Head of caudate nucleus (tissue), 42 donors: Measurements from ENCODE around the gene NPTXR.

ENCODE experiments used
- DNase-seq, 42 donors: peaks; one replicate each; pipeline versions ENCODE4 v3.0.0 to v3.0.0-alpha.2; 2020 to 2021; ENCODE audit warnings: mixed read lengths in 7 of 42
- intact Hi-C: fragments of 100-400 bp; cut with DNase I; formaldehyde crosslinking; loops from one replicate; pipeline ENCODE4 v1.15.0; 2022

The NPTXR gene

GRCh38 chr22:38843657-38844314 lies at the start of gene NPTXR:
NPTXR (minus strand) TSS chr22:38844028.
- intact Hi-C loops = no loop called here
- peak in 38 of 42 donors; percentile 40 to 85 (median 65) for DNase-seq

DNA sequence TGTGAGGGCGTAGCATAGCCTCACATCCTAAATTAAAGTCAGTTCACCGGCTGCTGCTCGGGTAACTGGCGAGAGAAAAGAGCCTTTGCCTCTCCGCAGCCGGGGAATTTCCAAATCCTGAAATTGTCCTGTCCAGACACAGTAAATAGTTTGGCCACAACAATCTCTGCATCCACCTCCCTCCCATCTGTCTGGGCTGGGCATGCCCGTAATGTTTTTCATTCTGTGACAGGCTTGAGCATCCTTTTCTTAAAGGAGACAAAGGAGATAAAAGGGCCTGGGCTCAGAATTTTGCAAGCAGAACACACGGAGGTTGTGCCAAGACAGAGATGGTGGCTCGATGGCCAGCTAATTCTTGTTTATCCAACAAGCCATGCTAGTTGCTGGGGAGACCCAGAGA lies 47.4 kb upstream of the NPTXR start:
- no peak for DNase-seq
- intact Hi-C loops = no loop called here

GRCh38 chr22:38890377-38890776 lies 46.5 kb upstream of the NPTXR start:
- intact Hi-C loops = no loop called here

GRCh38 chr22:38886333-38886732 lies 42.5 kb upstream of the NPTXR start:
- no peak for DNase-seq
- intact Hi-C loops = no loop called here

More at GRCh38 chr22:38890377-38890776, 46.5 kb upstream of the NPTXR start:
- DNase-seq = no peak

DNA sequence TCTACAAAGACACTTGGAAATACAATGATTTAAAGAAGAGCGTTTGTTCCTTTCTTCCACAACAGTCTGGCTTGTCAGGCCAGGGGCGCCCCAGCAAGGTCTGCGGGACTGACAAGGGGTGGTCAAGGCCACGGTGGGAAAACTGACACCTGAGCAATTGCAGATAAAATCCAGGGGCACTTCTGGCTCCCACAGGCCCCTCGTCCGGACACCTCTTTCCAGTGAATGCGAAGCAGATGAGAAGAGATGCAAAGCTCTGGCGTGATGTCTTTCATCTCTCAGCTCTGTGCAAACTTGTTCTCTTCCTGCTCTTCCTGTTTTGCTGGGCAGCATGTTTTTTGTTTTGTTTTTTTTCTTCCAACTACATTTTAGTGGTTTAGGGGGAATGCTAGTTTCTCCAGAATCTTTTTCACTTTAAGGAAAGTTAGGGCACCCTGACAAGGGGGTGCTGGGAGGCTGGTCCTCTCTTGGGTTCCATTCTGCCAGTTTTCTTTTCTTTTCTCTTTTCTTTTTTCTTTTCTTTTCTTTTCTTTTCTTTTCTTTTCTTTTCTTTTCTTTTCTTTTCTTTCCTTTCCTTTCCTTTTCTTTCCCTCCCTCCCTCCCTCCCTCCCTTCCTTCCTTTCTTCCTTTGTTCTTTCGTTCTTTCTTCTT lies 39.3 kb upstream of the NPTXR start:
- DNase-seq = no peak

GRCh38 chr22:38881997-38882879 lies 38.4 kb upstream of the NPTXR start:
- intact Hi-C loops = no loop called here
- peak in 22 of 42 donors; percentile 18 to 80 (median 53) for DNase-seq

More for the DNA sequence above, 39.3 kb upstream of the NPTXR start:
- intact Hi-C loops = no loop called here

- intact Hi-C loops = no loop called here
- peak in 13 of 42 donors; percentile 21 to 77 (median 53) for DNase-seq
These were observed 37.6 kb upstream of the NPTXR start for GRCh38 chr22:38881464-38881871.

- intact Hi-C loops = loop anchor here (10.0 kb wide), 2 partner anchors 45 to 125 kb away; no protein-coding TSS in a partner anchor
- no peak for DNase-seq
These were observed 36.1 kb upstream of the NPTXR start for GRCh38 chr22:38879961-38880360.

GRCh38 chr22:38879108-38879729 lies 35.4 kb upstream of the NPTXR start:
- peak in 1 of 42 donors; percentile 31 for DNase-seq
- intact Hi-C loops = loop anchor here (10.0 kb wide), 2 partner anchors 46 to 126 kb away; no protein-coding TSS in a partner anchor

- intact Hi-C loops = loop anchor here (10.0 kb wide), 2 partner anchors 47 to 127 kb away; no protein-coding TSS in a partner anchor
- DNase-seq = peak in 2 of 42 donors; percentile 6 to 17
These were observed 34.2 kb upstream of the NPTXR start for GRCh38 chr22:38878001-38878400.

- intact Hi-C loops = loop anchor here (10.0 kb wide), 2 partner anchors 50 to 130 kb away; no protein-coding TSS in a partner anchor
- peak in 2 of 42 donors; percentile 21 to 27 for DNase-seq
These were observed 30.8 kb upstream of the NPTXR start for GRCh38 chr22:38874529-38875222.

DNA sequence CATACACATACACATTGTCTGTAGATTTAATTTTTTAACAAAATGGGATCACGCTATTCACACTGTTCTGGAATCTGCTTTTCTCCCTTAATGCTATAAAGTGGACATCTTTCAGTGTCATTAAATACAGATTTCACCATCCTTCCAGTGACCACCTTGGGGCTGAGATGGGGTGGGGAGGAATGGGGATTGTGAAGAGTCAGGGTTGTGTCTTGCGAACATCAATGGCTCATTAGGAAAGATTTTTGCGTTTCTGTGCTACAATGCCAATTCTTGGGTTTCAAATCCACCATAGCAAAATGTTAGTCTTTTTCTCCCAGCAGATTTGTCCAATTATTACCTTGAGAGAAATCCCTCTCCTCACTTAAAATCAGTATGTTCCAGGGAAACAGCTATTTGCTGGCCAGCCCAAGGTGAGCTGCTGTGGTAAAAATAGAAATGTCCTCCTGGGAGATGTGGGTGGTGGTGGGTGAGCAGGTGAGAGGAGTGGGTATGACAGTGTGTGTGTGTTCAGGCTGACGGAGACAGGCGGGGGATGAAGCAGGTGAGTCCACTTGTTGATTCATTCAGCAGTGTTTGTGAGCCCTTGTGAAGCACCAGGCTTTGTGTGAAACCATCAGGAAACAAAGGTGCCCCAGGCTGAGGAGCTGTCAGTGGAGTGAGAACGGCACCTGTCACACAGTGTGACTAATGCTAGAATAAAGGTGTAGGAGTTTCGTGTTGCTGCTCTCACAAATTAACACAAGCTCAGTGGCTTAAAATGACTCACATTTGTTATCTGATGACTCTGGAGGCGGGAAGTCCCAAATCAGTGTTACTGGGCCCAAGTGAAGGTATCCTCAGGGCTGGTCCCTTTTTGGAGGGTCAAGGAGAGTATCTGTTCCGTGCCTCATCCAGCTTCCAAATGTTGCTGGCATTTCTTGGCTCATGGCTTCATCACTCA lies 29.9 kb upstream of the NPTXR start:
- DNase-seq = peak in 21 of 42 donors; percentile 8 to 77 (median 49)
- intact Hi-C loops = loop anchor here (10.0 kb wide), 2 partner anchors 51 to 131 kb away; no protein-coding TSS in a partner anchor

DNA sequence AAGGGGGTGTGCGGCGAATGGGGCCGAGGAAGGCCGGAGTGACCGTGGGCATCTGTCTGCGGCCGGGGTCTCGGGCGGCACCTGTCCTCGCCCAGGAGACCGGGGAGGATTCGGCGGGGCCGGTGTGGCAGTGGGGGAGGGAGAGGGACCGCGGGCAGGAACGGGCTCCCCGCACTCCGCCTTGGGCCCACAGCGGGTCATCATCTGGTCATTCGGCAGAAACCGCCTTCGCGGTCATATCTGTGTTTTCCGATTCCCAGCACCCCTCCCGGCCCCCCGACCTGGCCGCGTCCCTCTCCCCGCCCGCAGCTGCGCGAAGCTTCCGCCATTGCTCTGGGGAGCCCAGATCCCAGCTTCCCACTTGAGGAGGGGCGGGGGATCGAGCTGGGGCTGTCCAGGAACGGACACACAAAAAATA lies 29.0 kb upstream of the NPTXR start:
- DNase-seq = peak in 40 of 42 donors; percentile 41 to 85 (median 70)
- intact Hi-C loops = loop anchor here (10.0 kb wide), 2 partner anchors 52 to 132 kb away; no protein-coding TSS in a partner anchor

DNA sequence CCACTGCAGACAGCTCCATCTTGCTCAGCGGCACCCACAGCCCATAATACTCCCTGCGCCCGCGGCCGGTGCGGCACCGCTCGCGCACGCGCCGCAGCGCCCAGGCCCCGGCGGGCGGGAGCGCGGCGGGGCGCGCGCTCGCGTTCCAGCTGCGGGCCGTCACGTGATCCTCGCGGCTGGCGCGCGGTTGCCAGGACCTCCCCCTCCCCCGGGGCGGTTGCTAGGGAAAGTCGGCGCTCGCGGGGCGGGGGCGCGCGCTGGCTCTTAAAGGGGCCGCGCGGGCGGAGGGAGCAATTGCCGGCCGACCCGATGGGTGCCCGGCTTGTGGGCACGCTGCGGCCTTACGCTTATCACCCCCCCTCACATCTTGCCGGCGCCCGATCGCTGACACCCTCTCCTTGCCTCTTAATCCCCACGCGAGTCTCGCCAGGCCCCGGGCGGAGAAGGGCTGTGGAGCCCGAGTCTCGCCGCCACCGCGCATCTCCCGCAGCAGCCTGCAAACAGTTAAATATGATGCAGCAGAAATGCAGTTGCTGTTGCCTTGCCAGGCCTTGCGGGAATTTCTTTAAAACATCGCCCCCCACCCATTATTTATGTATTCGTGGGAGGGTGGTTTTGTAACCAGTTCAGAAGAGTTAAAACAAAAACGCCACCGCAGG lies 28.5 kb upstream of the NPTXR start, which contains the start of gene CBX6:
Gene CBX6, minus strand, starts transcription at position 45 of the 659 bp plus-strand sequence. Its CDS starts 26 bp downstream, at position 19.
- DNase-seq = peak; percentile 89 to 99 (median 97)
- intact Hi-C loops = loop anchor here (10.0 kb wide), 2 partner anchors 52 to 132 kb away; no protein-coding TSS in a partner anchor

- DNase-seq = peak in 24 of 42 donors; percentile 14 to 69 (median 48)
These were observed 27.7 kb upstream of the NPTXR start for GRCh38 chr22:38871360-38872171.

More at GRCh38 chr22:38871360-38872171, 27.7 kb upstream of the NPTXR start:
- intact Hi-C loops = loop anchor here (10.0 kb wide), 2 partner anchors 53 to 133 kb away; no protein-coding TSS in a partner anchor
